Body of pancreas (tissue), 4 donors: ENCODE results near the gene ZRANB3. TPM values are rescaled to one million over a fixed set of nuclear protein-coding genes. Genes with fewer than 3 reads are reported as not detected.
"Not testable (repeated sequence)": the region's sequence is repeated elsewhere in the genome, so short reads cannot be mapped to it uniquely, and the experiment has no call there.

Source experiments
- ATAC-seq: fragments of 150-250 bp; one replicate; pipeline ENCODE4 v1.9.1; 2016
- DNase-seq, 4 donors: peaks; one replicate each; pipeline ENCODE4 v3.0.0-alpha.2; 2019
- H3K27ac ChIP-seq, 4 donors: fragments of 200-600 bp; sonication (generic); 1 replicate in 3 of 4; 2 replicates in 1 of 4; pipeline versions ENCODE4 v1.5.1 to v1.6.1; 2016 to 2019; ENCODE audit warnings: mild to moderate bottlenecking in 1 of 4, mixed read lengths in 1 of 4, moderate library complexity in 1 of 4
- H3K27me3 ChIP-seq, 2 donors: fragments of 200-600 bp; sonication (generic); one replicate each; pipeline ENCODE4 v1.6.0; 2016; ENCODE audit warnings: mild to moderate bottlenecking in 1 of 2
- H3K36me3 ChIP-seq, 2 donors: fragments of 200-600 bp; sonication (generic); replicated peaks in 1 of 2; 2 replicates each; pipeline ENCODE4 v1.5.1; 2016; ENCODE audit warnings: low read depth in 2 of 2; ENCODE audit not compliant: insufficient read depth in 1 of 2
- H3K4me1 ChIP-seq: fragments of 200-600 bp; sonication (generic); one replicate; pipeline ENCODE4 v1.6.0; 2016
- H3K4me3 ChIP-seq, 2 donors: fragments of 200-600 bp; sonication (generic); 1 replicate in 1 of 2; 2 replicates in 1 of 2; pipeline ENCODE4 v1.5.1; 2016 to 2019
- H3K9me3 ChIP-seq, 3 donors: fragments of 200-600 bp; sonication (generic); 1 replicate in 2 of 3; 2 replicates in 1 of 3; pipeline ENCODE4 v1.5.1; 2016
- CTCF ChIP-seq, 7 experiments: fragments of 450-650 bp in 4 of 7; fragments of 200-600 bp in 3 of 7; sonication (generic) in 3 of 7; IDR thresholded peaks; one replicate each; pipeline ENCODE4 v1.5.1; 2016 to 2019; ENCODE audit warnings: antibody characterized with exemption in 7 of 7
- POLR2A ChIP-seq, 3 donors: fragments of 450-650 bp; IDR thresholded peaks; one replicate each; pipeline ENCODE4 v1.6.1; 2016; ENCODE audit warnings: antibody characterized with exemption in 3 of 3, mild to moderate bottlenecking in 2 of 3
- WGBS, 2 donors: methylation state at CpG; one replicate each; pipeline ENCODE4 v1.1.5; 2017; 5-methylcytosine and 5-hydroxymethylcytosine counted together
- intact Hi-C: fragments of 100-400 bp; cut with DNase I; formaldehyde crosslinking; loops from one replicate; pipeline ENCODE4 v1.15.1; 2023
- total RNA-seq, 2 donors: library from RNA; depleted of rRNA; stranded (reverse); fragments of >200 nt; gene quantifications; one replicate each; pipeline ENCODE4 v1.1.0, GENCODE V29; 2016

The ZRANB3 gene
- total RNA-seq, 2 donors from 2014 or later: 3.4 to 10.2 TPM

- no peak for TF ChIP-seq POLR2A (IDR thresholded peaks at IDR 0.05)
- TF ChIP-seq CTCF (IDR thresholded peaks at IDR 0.05): no peak
- DNase-seq (no peak), ATAC-seq (no peak)
- H3K4me3 ChIP-seq: no peak overlapping the region
- intact Hi-C loops: no loop called here
- 89 to 97% methylated on average over 3 of the region's 3 CpGs for WGBS, 2 donors
- no peaks in the 10 kb centered on the region for H3K27me3 ChIP-seq
- H3K4me1 ChIP-seq: no peaks in the 10 kb centered on the region
- no peak overlapping the region for H3K27ac ChIP-seq
- H3K36me3 ChIP-seq: no peaks in the 10 kb centered on the region
- H3K9me3 ChIP-seq: no peaks in the 10 kb centered on the region
Observed at GRCh38 chr2:135547311-135547710, 16.3 kb upstream of the ZRANB3 start.

- no peak for ATAC-seq
- intact Hi-C loops: no loop called here
- 87 to 95% methylated on average over 3 of the region's 3 CpGs for WGBS, 2 donors
- Histone ChIP-seq H3K4me3 (no peak overlapping the region), H3K27me3 (no peaks in the 10 kb centered on the region), H3K36me3 (no peaks in the 10 kb centered on the region), H3K27ac (no peak overlapping the region), H3K9me3 (no peaks in the 10 kb centered on the region), H3K4me1 (no peaks in the 10 kb centered on the region)
- no peak for TF ChIP-seq CTCF (IDR thresholded peaks at IDR 0.05)
- no peak for TF ChIP-seq POLR2A (IDR thresholded peaks at IDR 0.05)
- no peak for DNase-seq
Observed at GRCh38 chr2:135546436-135546835, 15.4 kb upstream of the ZRANB3 start.

DNA sequence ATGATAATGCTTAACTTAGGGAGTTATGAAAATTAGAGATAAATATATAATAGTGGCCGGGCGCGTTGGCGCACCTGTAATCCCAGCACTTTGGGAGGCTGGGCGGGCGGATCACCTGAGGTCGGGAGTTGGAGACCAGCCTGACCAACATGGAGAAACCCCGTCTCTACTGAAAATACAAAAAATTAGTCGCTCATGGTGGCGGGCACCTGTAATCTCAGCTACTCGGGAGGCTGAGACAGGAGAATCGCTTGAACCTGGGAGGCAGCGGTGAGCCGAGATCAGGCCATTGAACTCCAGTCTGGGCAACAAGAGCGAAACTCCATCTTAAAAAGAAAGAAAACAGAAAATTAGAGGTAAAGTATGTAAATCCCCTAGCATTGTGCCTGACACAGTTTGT, 2.5 kb upstream of the ZRANB3 start:
- H3K36me3 ChIP-seq, H3K4me3 ChIP-seq, ATAC-seq, DNase-seq, H3K9me3 ChIP-seq, intact Hi-C loops, H3K27me3 ChIP-seq, H3K27ac ChIP-seq: not testable (repeated sequence)
- peaks cover 14% of the 10 kb centered on the region for H3K4me1 ChIP-seq
- WGBS, 2 donors: 96 to 97% methylated on average over 15 of the region's 15 CpGs

- no peak for DNase-seq
- H3K9me3 ChIP-seq: no peaks in the 10 kb centered on the region
- H3K4me3 ChIP-seq: no peak overlapping the region
- TF ChIP-seq POLR2A (IDR thresholded peaks at IDR 0.05) (no peak), CTCF (IDR thresholded peaks at IDR 0.05) (no peak)
- 53 to 55% methylated on average over 3 of the region's 3 CpGs for WGBS, 2 donors
- peak overlapping the region in 1 of 4 donors; percentile 97 for H3K27ac ChIP-seq
- intact Hi-C loops: no loop called here
- ATAC-seq: no peak
- peaks cover 14% of the 10 kb centered on the region for H3K4me1 ChIP-seq
- no peaks in the 10 kb centered on the region for H3K36me3 ChIP-seq
- H3K27me3 ChIP-seq: no peaks in the 10 kb centered on the region
Observed at GRCh38 chr2:135532581-135532980, 1.6 kb upstream of the ZRANB3 start.

DNA sequence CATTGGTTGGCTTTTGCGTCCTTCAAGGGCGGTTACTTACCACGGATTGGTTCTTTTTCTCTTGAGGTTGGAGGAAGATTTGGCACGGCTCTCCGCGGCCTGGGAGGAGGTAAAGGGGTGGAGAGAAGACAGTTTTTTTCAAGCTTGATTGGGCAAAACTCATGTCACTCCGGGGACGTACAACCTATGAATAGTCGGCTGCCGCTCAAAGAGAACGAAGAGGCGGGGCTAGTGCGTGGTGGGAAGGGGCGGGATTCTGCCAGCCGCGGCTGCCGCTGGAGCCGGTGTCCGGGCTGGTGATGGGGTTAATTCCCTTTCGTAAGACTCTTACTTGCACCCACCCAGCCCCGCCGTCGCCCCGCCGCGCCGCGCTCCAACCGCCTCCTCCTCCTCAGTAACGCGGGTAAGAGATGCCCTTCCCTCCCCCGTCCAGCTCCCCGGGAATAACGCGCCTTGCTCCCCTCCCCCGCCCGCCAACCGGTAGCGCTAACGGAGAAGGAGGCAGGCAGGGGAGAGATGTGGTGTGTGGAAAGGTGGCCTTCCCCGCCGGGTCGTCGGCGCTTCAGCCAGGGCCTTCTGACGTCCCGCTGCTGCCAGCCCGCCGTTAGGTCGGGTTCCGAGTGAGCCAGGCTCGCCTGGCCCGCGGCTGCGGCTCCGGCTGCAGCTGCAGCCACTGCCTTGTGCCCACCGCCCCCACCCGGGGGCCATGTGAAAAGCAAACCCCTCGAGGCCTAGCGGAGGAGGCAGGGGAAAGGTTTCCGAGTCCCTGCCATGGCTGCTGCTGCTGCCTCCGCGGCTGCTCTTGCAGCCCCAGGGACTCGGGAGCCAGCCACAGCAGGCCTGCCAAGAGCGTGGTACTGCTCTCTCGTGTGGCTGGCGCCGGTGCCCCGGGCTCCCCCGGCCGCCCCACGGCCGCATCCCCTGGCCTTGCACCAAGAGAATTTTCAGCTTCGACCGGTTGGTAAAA, 496 bp upstream of the ZRANB3 start, which contains the start of gene R3HDM1:
TSS of gene R3HDM1 (plus strand) at position 254 of the 967 bp plus-strand sequence. CDS start 73,362 bp downstream, outside the sequence.
- Histone ChIP-seq H3K27ac (peak within 1 kb of the TSS; percentile 78 to 97 (median 92)), H3K36me3 (no peaks in the 10 kb centered on the region), H3K27me3 (no peaks in the 10 kb centered on the region), H3K4me3 (peak within 1 kb of the TSS; percentile 94 to 97), H3K9me3 (no peaks in the 10 kb centered on the region), H3K4me1 (peaks cover 14% of the 10 kb centered on the region)
- intact Hi-C loops: no loop called here
- 0% methylated on average over 41 to 72 of the region's 75 CpGs for WGBS, 2 donors
- no peak for TF ChIP-seq CTCF (IDR thresholded peaks at IDR 0.05)
- TF ChIP-seq POLR2A (IDR thresholded peaks at IDR 0.05): peak; percentile 23 to 52 (median 41)
- ATAC-seq: peak; percentile 91
- peak; percentile 99 to 100 (median 99) for DNase-seq
